ENCODE measurements around the gene TBC1D22A. TPM values are rescaled to one million over a fixed set of nuclear protein-coding genes. Genes with fewer than 3 reads are reported as not detected.

The TBC1D22A gene
- total RNA-seq, 1 experiment from 2014 or later, result 20.9 TPM

DNA sequence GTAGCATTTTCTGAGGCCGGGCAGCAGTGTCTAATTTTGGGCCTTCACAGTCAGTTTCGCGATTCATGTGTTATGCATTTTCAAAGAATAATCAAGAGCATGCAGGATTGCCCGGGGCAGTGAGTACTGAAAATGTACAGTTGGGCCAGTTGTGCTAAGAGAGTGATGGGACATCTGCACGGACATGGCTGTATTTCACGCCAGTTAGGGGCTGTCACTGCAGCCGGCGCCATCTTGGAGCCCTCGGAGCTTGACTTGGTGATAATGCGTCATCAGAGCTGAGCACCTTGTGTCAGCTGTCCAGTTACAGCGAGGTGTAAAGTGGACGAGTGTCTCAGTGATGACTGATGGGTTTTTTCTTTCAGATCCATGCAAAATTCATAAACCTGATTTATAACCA is 188.9 kb downstream of the TBC1D22A start:
- H3K9me3 ChIP-seq (ENCODE audit: control insufficient read depth in 1 of 2, insufficient read depth in 1 of 2, low read depth in 1 of 2, low read length in 2 of 2), result no peaks in the 10 kb centered on the region
- intact Hi-C loops (cut with micrococcal nuclease), result no loop called here
- no peaks in the 10 kb centered on the region for H4K20me1 ChIP-seq (ENCODE audit: insufficient read depth)
- POLR2A ChIA-PET, result no interaction called here
- H3K9ac ChIP-seq (ENCODE audit: low read length), result no peak overlapping the region
- no peak overlapping the region for H3K27ac ChIP-seq (ENCODE audit: low read depth, low read length)
- H3K36me3 ChIP-seq (ENCODE audit: control insufficient read depth in 1 of 2, insufficient read depth in 2 of 2, low read length in 2 of 2), result no peaks in the 10 kb centered on the region
- H3K4me3 ChIP-seq (replicated peaks in 1 of 2; ENCODE audit: low read depth in 1 of 2, low read length in 2 of 2), result no peak overlapping the region
- no peaks in the 10 kb centered on the region for H3K79me2 ChIP-seq (ENCODE audit: insufficient read depth, low read length)
- ATAC-seq, result no peak
- H3K4me1 ChIP-seq (ENCODE audit: control insufficient read depth in 1 of 2, insufficient read depth in 2 of 2, low read length in 2 of 2), result no peaks in the 10 kb centered on the region
- no peak overlapping the region for H2AFZ ChIP-seq (ENCODE audit: low read depth, low read length, poor library complexity, severe bottlenecking)
- no TSS peak for BruUV-seq (replicated peaks)
- H3K27me3 ChIP-seq (ENCODE audit: insufficient read depth, low read length), result no peaks in the 10 kb centered on the region
- no peak overlapping the region for H3K4me2 ChIP-seq (ENCODE audit: low read length)
- CTCF ChIA-PET, result no interaction called here
- no peak for TF ChIP-seq SIN3A (IDR thresholded peaks at IDR 0.05; ENCODE audit: low read depth)
- TF ChIP-seq POLR2AphosphoS5 (IDR thresholded peaks at IDR 0.05; ENCODE audit: low read depth, low read length), result no peak
- TF ChIP-seq POLR2A (IDR thresholded peaks at IDR 0.05; ENCODE audit: borderline replicate concordance, extremely low read depth, insufficient read depth, insufficient read length), result no peak
- TF ChIP-seq SRF (IDR thresholded peaks at IDR 0.05; ENCODE audit: low read depth), result no peak
- TF ChIP-seq, protein P1, sequence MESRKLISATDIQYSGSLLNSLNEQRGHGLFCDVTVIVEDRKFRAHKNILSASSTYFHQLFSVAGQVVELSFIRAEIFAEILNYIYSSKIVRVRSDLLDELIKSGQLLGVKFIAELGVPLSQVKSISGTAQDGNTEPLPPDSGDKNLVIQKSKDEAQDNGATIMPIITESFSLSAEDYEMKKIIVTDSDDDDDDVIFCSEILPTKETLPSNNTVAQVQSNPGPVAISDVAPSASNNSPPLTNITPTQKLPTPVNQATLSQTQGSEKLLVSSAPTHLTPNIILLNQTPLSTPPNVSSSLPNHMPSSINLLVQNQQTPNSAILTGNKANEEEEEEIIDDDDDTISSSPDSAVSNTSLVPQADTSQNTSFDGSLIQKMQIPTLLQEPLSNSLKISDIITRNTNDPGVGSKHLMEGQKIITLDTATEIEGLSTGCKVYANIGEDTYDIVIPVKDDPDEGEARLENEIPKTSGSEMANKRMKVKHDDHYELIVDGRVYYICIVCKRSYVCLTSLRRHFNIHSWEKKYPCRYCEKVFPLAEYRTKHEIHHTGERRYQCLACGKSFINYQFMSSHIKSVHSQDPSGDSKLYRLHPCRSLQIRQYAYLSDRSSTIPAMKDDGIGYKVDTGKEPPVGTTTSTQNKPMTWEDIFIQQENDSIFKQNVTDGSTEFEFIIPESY (IDR thresholded peaks at IDR 0.05; ENCODE audit: extremely low read depth, insufficient replicate concordance, low read length), result no peak
- TF ChIP-seq EZH2phosphoT487 (IDR thresholded peaks at IDR 0.05; ENCODE audit: borderline replicate concordance), result no peak
- TF ChIP-seq, protein P2, sequence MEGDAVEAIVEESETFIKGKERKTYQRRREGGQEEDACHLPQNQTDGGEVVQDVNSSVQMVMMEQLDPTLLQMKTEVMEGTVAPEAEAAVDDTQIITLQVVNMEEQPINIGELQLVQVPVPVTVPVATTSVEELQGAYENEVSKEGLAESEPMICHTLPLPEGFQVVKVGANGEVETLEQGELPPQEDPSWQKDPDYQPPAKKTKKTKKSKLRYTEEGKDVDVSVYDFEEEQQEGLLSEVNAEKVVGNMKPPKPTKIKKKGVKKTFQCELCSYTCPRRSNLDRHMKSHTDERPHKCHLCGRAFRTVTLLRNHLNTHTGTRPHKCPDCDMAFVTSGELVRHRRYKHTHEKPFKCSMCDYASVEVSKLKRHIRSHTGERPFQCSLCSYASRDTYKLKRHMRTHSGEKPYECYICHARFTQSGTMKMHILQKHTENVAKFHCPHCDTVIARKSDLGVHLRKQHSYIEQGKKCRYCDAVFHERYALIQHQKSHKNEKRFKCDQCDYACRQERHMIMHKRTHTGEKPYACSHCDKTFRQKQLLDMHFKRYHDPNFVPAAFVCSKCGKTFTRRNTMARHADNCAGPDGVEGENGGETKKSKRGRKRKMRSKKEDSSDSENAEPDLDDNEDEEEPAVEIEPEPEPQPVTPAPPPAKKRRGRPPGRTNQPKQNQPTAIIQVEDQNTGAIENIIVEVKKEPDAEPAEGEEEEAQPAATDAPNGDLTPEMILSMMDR (IDR thresholded peaks at IDR 0.05 in 2 of 3, conservative IDR thresholded peaks at IDR 0.05 in 1 of 3; ENCODE audit: borderline replicate concordance in 1 of 3, insufficient read depth in 1 of 3, low read depth in 2 of 3, low read length in 2 of 3), result no peak
- no peak for TF ChIP-seq CEBPB (IDR thresholded peaks at IDR 0.05; ENCODE audit: low read depth)
- TF ChIP-seq, protein P3, sequence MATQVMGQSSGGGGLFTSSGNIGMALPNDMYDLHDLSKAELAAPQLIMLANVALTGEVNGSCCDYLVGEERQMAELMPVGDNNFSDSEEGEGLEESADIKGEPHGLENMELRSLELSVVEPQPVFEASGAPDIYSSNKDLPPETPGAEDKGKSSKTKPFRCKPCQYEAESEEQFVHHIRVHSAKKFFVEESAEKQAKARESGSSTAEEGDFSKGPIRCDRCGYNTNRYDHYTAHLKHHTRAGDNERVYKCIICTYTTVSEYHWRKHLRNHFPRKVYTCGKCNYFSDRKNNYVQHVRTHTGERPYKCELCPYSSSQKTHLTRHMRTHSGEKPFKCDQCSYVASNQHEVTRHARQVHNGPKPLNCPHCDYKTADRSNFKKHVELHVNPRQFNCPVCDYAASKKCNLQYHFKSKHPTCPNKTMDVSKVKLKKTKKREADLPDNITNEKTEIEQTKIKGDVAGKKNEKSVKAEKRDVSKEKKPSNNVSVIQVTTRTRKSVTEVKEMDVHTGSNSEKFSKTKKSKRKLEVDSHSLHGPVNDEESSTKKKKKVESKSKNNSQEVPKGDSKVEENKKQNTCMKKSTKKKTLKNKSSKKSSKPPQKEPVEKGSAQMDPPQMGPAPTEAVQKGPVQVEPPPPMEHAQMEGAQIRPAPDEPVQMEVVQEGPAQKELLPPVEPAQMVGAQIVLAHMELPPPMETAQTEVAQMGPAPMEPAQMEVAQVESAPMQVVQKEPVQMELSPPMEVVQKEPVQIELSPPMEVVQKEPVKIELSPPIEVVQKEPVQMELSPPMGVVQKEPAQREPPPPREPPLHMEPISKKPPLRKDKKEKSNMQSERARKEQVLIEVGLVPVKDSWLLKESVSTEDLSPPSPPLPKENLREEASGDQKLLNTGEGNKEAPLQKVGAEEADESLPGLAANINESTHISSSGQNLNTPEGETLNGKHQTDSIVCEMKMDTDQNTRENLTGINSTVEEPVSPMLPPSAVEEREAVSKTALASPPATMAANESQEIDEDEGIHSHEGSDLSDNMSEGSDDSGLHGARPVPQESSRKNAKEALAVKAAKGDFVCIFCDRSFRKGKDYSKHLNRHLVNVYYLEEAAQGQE (IDR thresholded peaks at IDR 0.05; ENCODE audit: low read depth), result no peak
- no peak for TF ChIP-seq ZFX (IDR thresholded peaks at IDR 0.05)
- TF ChIP-seq SP1 (IDR thresholded peaks at IDR 0.05; ENCODE audit: low read depth), result no peak
- TF ChIP-seq EZH2 (IDR thresholded peaks at IDR 0.05), result no peak
- no peak for TF ChIP-seq RAD21 (IDR thresholded peaks at IDR 0.05; ENCODE audit: low read depth)
- no peaks in the 10 kb centered on the region for H3K9me2 ChIP-seq (ENCODE audit: insufficient read depth)
- no peak for DNase-seq (ENCODE audit: low read depth, low spot score)
- RAD21 ChIA-PET (ENCODE audit: low non-redundant PET in 1 of 2, low total read pairs in 2 of 2, uncharacterized antibody in 2 of 2, unreplicated experiment in 2 of 2), result no interaction called here
